Stimulated activated CD4-positive, alpha-beta T cell treated with anti-CD3 and anti-CD28 coated beads, TNF-alpha, amount 100 ng/mL, for 24 hours (primary cell): Measurements from ENCODE around the gene OR10S1.
"Not testable (repeated sequence)": the region's sequence is repeated elsewhere in the genome, so short reads cannot be mapped to it uniquely, and the experiment has no call there.

Source experiments
- DNase-seq, 3 experiments: peaks; one replicate each; pipeline ENCODE4 v3.0.0-alpha.2; 2020; ENCODE audit warnings: low read depth in 3 of 3

Gene OR10S1

GRCh38 chr11:123977731-123978347, at the start of gene OR10S1:
TSS of gene OR10S1 (minus strand) at chr11:123977781. CDS start at chr11:123977664, 117 bp downstream.
- no peak for DNase-seq

- DNase-seq, result no peak
Measured at GRCh38 chr11:124026498-124026897, 48.9 kb upstream of the OR10S1 start, which contains the start of gene OR10G8. TSS of gene OR10G8 (plus strand) at chr11:124026798. CDS start at chr11:124029623, 2,825 bp downstream.

GRCh38 chr11:124015837-124016236, 38.3 kb upstream of the OR10S1 start:
- not testable (repeated sequence) for DNase-seq

GRCh38 chr11:124012697-124013096, 35.1 kb upstream of the OR10S1 start, which contains the start of gene OR10G4:
TSS of gene OR10G4 (plus strand) at chr11:124012997. CDS start at chr11:124015575, 2,578 bp downstream.
- no peak for DNase-seq

GRCh38 chr11:123995119-123995518, 17.5 kb upstream of the OR10S1 start, which contains the start of gene OR10G6:
TSS of gene OR10G6 (minus strand) at chr11:123995161. CDS start at chr11:123995161, 0 bp downstream.
- no peak for DNase-seq

GRCh38 chr11:123979311-123979710, 1.7 kb upstream of the OR10S1 start:
- no peak for DNase-seq

- DNase-seq, result no peak
Measured at GRCh38 chr11:123976770-123977560, 616 bp downstream of the OR10S1 start.

- DNase-seq, result no peak
Measured at GRCh38 chr11:123973816-123974215, 3.8 kb downstream of the OR10S1 start.

GRCh38 chr11:123956752-123957151, 20.8 kb downstream of the OR10S1 start:
- no peak for DNase-seq

GRCh38 chr11:123945132-123945531, 32.4 kb downstream of the OR10S1 start:
- no peak for DNase-seq

GRCh38 chr11:123943738-123944137, 33.8 kb downstream of the OR10S1 start, which contains the start of gene OR6T1:
TSS of gene OR6T1 (minus strand) at chr11:123943838. CDS start at chr11:123943838, 0 bp downstream.
- no peak for DNase-seq

GRCh38 chr11:123942413-123942812, 35.2 kb downstream of the OR10S1 start:
- no peak for DNase-seq

- no peak for DNase-seq
Measured at GRCh38 chr11:123939317-123939716, 38.3 kb downstream of the OR10S1 start, which contains the start of gene OR4D5. TSS of gene OR4D5 (plus strand) at chr11:123939617. CDS start at chr11:123939617, 0 bp downstream.
